ENCODE measurements around the gene TENT4B.
"Not testable (repeated sequence)": the region's sequence is repeated elsewhere in the genome, so short reads cannot be mapped to it uniquely, and the experiment has no call there.

TENT4B gene

DNA sequence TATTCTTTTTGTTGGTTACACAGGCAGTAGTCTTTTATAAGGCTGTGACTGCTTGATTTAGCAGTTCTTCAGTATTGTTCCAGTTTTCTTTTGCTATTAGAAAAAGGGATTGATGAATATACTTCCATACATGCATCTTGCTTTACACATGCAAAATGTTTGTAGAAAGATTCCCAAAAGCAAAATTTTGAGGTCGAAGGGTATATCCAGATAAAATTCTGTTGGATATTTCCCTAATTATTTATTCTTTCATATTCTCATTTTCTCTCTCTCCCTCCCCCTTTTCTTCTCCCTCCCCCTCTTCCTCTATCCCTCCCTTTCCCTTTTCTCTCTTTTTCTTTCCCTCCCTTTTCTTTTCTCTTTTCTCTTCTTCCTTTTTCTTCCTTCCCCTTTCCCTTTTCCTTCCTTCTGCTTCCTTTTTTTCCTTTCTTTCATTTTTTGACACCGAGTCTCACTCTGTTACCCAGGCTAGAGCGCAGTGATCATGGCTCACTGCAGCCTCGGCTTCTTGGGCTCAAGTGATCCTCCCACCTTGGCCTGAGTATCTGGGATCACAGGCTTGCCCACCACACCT, 66.4 kb downstream of the TENT4B start:
- Histone ChIP-seq H3K9me3 (ENCODE audit: control insufficient read depth, low read depth, low read length) (no peaks in the 10 kb centered on the region), H3K4me3 (ENCODE audit: low read length) (no peak overlapping the region), H3K36me3 (ENCODE audit: control insufficient read depth, low read depth, low read length) (peaks cover 39% of the 10 kb centered on the region), H3K27me3 (ENCODE audit: control insufficient read depth, insufficient read depth, low read length) (no peaks in the 10 kb centered on the region), H3K9ac (ENCODE audit: low read length) (no peak overlapping the region), H3K4me1 (ENCODE audit: control insufficient read depth, low read depth, low read length) (no peaks in the 10 kb centered on the region), H3K27ac (ENCODE audit: low read length) (no peak overlapping the region)

DNA sequence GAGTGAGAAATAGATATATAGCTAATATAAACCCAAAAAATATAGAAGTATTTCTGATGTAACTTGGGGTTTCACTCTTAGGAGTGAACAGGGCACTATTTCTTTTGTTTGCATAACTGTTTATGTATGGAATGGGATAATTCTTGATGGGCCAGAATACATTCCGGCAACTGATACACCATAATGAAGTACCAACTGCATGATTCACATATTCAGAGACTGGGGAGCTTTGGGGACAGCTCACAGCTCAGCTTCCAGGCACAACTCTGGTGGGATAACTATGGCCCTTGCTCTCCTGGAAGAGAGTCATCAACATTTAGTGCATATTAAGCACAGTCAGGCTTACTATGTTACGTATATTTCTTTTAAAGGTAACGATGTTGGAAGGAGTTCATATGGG, 71.2 kb downstream of the TENT4B start:
- Histone ChIP-seq H3K36me3 (ENCODE audit: control insufficient read depth, low read depth, low read length) (peaks cover 37% of the 10 kb centered on the region), H3K4me3 (ENCODE audit: low read length) (no peak overlapping the region), H3K27ac (ENCODE audit: low read length) (no peak overlapping the region), H3K4me1 (ENCODE audit: control insufficient read depth, low read depth, low read length) (no peaks in the 10 kb centered on the region), H3K9ac (ENCODE audit: low read length) (no peak overlapping the region), H3K27me3 (ENCODE audit: control insufficient read depth, insufficient read depth, low read length) (no peaks in the 10 kb centered on the region), H3K9me3 (ENCODE audit: control insufficient read depth, low read depth, low read length) (no peaks in the 10 kb centered on the region)

DNA sequence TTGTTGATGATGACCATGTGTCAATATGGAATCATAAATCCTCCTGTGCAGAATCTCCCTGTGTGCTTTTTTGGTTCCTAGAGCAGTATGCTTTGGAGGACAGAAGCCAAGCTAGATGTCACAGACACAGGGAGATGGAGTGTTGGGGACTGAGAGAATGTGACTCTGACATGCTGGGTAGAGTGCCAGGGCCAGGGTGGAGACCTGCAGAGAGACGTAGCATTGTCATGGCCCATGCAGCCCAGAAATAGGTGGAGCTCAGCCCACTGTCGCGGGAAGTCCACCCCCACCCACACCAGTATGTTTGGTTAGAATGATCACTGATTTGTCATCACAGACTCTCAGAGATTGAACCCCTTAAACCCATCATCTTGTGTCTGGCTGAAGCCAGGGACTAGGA, 74.0 kb downstream of the TENT4B start:
- no peak overlapping the region for H3K27ac ChIP-seq (ENCODE audit: low read length)
- H3K9ac ChIP-seq (ENCODE audit: low read length) = no peak overlapping the region
- no peak overlapping the region for H3K4me3 ChIP-seq (ENCODE audit: low read length)
- no peaks in the 10 kb centered on the region for H3K9me3 ChIP-seq (ENCODE audit: control insufficient read depth, low read depth, low read length)
- peaks cover 39% of the 10 kb centered on the region for H3K36me3 ChIP-seq (ENCODE audit: control insufficient read depth, low read depth, low read length)
- H3K27me3 ChIP-seq (ENCODE audit: control insufficient read depth, insufficient read depth, low read length) = no peaks in the 10 kb centered on the region
- no peaks in the 10 kb centered on the region for H3K4me1 ChIP-seq (ENCODE audit: control insufficient read depth, low read depth, low read length)

DNA sequence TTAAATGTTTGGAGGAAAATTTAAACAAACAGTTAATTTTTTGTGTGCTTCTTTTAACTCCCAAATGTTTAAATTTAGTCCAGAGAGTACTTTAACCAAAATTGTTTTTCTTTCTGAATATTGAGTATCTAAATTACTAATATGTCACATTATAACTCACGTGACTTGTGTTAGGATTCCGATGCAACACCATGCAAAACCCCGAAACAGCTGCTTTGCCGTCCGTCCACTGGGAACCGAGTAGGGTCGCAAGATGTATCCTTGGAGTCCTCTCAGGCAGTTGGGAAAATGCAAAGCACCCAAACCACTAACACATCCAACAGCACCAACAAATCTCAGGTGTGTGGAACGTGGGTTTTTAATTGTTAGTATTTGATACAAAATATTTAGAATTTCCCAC, 74.6 kb downstream of the TENT4B start:
- Histone ChIP-seq H3K27me3 (ENCODE audit: control insufficient read depth, insufficient read depth, low read length) (no peaks in the 10 kb centered on the region), H3K4me3 (ENCODE audit: low read length) (no peak overlapping the region), H3K27ac (ENCODE audit: low read length) (no peak overlapping the region), H3K9me3 (ENCODE audit: control insufficient read depth, low read depth, low read length) (no peaks in the 10 kb centered on the region), H3K4me1 (ENCODE audit: control insufficient read depth, low read depth, low read length) (no peaks in the 10 kb centered on the region), H3K36me3 (ENCODE audit: control insufficient read depth, low read depth, low read length) (peaks cover 37% of the 10 kb centered on the region), H3K9ac (ENCODE audit: low read length) (no peak overlapping the region)

DNA sequence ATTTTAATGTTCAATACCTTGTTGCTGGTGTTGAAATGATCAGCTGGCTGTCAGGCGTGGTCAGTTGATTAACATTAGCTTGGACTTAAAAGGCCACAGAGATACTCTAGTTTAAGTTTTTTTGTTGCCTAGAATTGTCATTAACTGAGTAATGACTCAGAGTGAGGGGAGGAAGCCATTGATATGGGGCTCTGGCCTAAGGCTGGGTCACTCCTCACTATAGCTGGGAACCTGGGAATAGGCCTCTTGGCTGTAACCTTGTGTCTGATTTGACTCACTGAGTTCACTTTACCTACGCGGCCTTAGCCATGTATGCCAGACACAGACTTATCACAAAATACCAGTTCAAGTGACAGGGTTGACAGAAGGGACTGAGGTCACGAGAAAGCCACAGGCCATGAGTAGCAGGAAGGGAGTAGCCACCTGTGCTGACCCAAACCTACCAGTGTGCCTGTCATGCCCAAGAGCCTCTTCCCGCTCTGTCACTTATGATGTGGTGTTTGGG, 75.3 kb downstream of the TENT4B start:
- Histone ChIP-seq H3K36me3 (ENCODE audit: control insufficient read depth, low read depth, low read length) (peaks cover 34% of the 10 kb centered on the region), H3K9me3 (ENCODE audit: control insufficient read depth, low read depth, low read length) (no peaks in the 10 kb centered on the region), H3K27me3 (ENCODE audit: control insufficient read depth, insufficient read depth, low read length) (no peaks in the 10 kb centered on the region), H3K27ac (ENCODE audit: low read length) (no peak overlapping the region), H3K4me1 (ENCODE audit: control insufficient read depth, low read depth, low read length) (no peaks in the 10 kb centered on the region), H3K4me3 (ENCODE audit: low read length) (no peak overlapping the region), H3K9ac (ENCODE audit: low read length) (no peak overlapping the region)

DNA sequence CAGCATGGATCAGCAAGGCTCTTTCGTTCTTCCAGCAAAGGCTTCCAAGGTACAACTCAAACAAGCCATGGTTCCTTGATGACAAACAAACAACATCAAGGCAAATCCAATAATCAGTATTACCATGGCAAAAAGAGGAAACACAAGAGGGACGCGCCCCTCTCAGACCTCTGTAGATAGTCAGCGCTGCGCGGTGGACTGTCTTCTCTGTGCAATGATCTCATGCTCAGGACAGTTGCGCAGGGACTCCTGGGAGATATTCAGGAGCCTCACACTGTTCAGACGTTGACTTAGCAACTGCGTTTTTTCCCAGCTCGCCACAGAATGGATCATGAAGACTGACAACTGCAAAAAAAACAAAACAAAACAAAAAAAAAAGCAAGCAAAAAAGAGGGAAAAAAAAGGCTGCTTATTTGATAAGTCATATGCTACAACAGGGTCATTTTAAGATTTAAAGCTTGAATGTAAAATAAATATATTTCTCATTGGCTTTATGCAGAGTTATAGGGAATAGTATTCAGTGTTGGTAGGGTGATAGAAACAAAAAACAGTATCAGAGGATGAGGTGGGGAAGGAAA, 76.1 kb downstream of the TENT4B start:
- H3K36me3 ChIP-seq (ENCODE audit: control insufficient read depth, low read depth, low read length) = peaks cover 29% of the 10 kb centered on the region
- no peak overlapping the region for H3K4me3 ChIP-seq (ENCODE audit: low read length)
- no peaks in the 10 kb centered on the region for H3K27me3 ChIP-seq (ENCODE audit: control insufficient read depth, insufficient read depth, low read length)

DNA sequence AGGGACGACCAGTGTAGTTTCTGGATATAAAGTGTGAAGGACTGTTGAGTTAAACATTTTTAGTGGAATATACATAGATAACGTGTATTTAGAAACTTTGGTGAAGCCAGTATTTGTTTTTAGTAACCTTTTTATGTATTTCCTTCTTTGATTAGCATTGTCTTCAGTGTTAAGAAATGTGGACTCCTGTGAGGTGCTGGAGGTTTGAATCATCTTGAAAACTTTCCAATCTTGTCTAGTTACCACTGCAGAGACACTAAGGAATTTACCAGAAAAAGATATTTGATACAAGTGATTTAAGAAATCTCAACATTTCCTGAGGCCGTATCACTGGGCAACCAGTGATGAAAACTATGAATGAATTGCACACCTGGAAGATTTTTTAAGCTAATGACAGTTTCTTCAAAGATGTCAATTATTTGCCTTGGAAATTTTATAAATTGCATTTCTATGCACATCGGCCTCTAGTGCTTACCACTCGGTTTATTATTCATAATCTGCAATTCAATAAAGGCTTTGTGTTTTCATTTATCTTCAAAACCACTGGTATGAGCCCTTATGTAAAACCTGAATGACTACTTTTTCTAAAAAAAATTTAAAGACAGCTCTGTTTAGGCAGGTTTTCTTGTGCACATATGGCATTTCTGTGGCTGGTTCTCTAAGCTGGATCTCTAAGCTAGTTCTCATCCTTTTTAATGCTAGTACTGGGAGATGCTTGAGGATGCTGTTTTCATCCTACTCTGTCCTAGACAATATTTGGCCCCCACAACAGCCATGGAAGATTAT, 81.9 kb downstream of the TENT4B start:
- H3K27ac ChIP-seq (ENCODE audit: low read length) = no peak overlapping the region
- H3K27me3 ChIP-seq (ENCODE audit: control insufficient read depth, insufficient read depth, low read length) = no peaks in the 10 kb centered on the region
- H3K4me1 ChIP-seq (ENCODE audit: control insufficient read depth, low read depth, low read length) = no peaks in the 10 kb centered on the region
- no peak overlapping the region for H3K4me3 ChIP-seq (ENCODE audit: low read length)
- no peaks in the 10 kb centered on the region for H3K36me3 ChIP-seq (ENCODE audit: control insufficient read depth, low read depth, low read length)
- H3K9ac ChIP-seq (ENCODE audit: low read length) = no peak overlapping the region
- no peaks in the 10 kb centered on the region for H3K9me3 ChIP-seq (ENCODE audit: control insufficient read depth, low read depth, low read length)

More for the DNA sequence above, 76.1 kb downstream of the TENT4B start:
- Histone ChIP-seq H3K27ac (ENCODE audit: low read length) (no peak overlapping the region), H3K9ac (ENCODE audit: low read length) (no peak overlapping the region), H3K4me1 (ENCODE audit: control insufficient read depth, low read depth, low read length) (no peaks in the 10 kb centered on the region), H3K9me3 (ENCODE audit: control insufficient read depth, low read depth, low read length) (no peaks in the 10 kb centered on the region)

DNA sequence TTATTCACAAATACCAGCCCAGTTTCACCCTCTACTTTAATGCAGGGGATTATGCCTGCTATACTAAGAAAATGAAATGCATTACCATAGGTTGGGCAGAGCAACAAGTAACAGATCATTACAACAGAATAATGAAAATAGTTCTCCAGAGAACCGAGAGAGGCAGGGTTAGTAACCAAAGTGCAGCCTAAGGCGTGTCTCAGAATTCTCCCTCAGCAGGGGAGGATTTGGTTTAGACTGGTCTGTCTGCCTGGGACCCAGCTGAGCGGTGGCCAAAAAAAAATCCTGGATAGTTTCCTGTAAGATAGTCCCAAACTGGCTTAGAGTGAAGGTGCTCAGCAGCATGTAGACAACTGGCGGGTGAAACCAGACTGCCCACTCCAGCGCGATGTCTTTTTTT, 82.5 kb downstream of the TENT4B start:
- Histone ChIP-seq H3K4me1 (ENCODE audit: control insufficient read depth, low read depth, low read length) (no peaks in the 10 kb centered on the region), H3K4me3 (ENCODE audit: low read length) (no peak overlapping the region), H3K27ac (ENCODE audit: low read length) (no peak overlapping the region), H3K9ac (ENCODE audit: low read length) (no peak overlapping the region), H3K9me3 (ENCODE audit: control insufficient read depth, low read depth, low read length) (no peaks in the 10 kb centered on the region), H3K27me3 (ENCODE audit: control insufficient read depth, insufficient read depth, low read length) (no peaks in the 10 kb centered on the region), H3K36me3 (ENCODE audit: control insufficient read depth, low read depth, low read length) (no peaks in the 10 kb centered on the region)

DNA sequence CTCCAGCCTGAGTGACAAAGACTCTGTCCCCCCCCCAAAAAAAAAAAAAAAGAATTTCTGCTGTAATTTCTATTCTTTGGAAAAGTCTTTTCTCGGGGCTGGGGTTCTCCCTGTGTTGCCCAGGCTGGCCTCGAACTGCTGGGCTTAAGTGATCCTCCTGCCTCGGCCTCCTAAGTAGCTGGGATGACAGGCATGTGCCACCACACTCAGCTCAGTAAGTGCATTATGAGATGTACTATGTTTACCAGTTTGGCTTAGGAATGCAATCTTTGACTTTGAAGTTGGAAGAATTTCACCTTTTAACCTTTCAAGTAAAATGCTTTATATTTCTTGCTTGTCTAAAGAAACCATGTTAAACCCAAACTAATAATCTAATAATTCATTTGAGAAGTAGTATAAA, 85.2 kb downstream of the TENT4B start:
- no peaks in the 10 kb centered on the region for H3K9me3 ChIP-seq (ENCODE audit: control insufficient read depth, low read depth, low read length)
- no peaks in the 10 kb centered on the region for H3K36me3 ChIP-seq (ENCODE audit: control insufficient read depth, low read depth, low read length)
- no peaks in the 10 kb centered on the region for H3K4me1 ChIP-seq (ENCODE audit: control insufficient read depth, low read depth, low read length)
- no peak overlapping the region for H3K4me3 ChIP-seq (ENCODE audit: low read length)
- H3K9ac ChIP-seq (ENCODE audit: low read length) = no peak overlapping the region
- H3K27ac ChIP-seq (ENCODE audit: low read length) = no peak overlapping the region
- H3K27me3 ChIP-seq (ENCODE audit: control insufficient read depth, insufficient read depth, low read length) = no peaks in the 10 kb centered on the region

DNA sequence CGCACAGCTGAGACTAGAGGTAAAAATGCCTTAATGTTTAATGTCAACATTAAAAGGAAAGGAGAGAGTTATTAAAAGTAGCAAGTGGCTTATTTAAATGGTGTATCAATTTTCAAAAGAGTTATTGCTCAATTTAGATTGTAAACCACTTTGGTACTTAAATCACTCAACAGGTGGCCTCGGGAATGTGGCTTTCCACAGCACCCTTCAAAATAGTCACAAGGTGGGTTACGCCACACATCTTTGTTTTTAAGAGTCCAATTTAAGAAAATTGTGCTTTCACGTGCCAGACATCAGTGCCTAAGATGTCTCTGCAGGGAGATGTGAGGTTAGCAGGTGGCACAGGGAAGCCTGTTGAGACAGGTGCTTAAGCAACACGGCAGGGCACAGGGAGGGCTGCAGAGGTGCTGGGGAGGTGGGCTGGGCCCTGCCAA, 85.8 kb downstream of the TENT4B start:
- Histone ChIP-seq H3K4me1 (ENCODE audit: control insufficient read depth, low read depth, low read length) (no peaks in the 10 kb centered on the region), H3K27me3 (ENCODE audit: control insufficient read depth, insufficient read depth, low read length) (no peaks in the 10 kb centered on the region), H3K4me3 (ENCODE audit: low read length) (no peak overlapping the region), H3K36me3 (ENCODE audit: control insufficient read depth, low read depth, low read length) (no peaks in the 10 kb centered on the region), H3K9me3 (ENCODE audit: control insufficient read depth, low read depth, low read length) (no peaks in the 10 kb centered on the region), H3K27ac (ENCODE audit: low read length) (no peak overlapping the region), H3K9ac (ENCODE audit: low read length) (no peak overlapping the region)

DNA sequence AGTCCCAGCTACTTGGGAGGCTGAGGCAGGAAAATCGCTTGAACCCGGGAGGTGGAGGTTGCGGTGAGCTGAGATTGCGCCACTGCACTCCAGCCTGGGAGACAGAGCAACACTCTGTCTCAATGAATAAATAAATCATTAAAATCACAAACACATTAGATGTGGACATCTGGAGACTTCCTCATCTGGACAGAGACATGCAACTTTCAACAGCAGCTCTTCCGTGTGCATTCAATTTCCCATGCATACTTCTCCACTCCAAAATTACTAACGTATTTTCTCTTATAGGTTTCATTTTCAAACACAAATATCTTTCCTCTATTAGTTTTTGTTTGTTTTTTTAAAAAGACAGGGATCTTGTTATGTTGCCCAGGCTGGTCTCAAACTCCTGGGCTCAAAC, 89.9 kb downstream of the TENT4B start:
- not testable (repeated sequence) for H3K4me1 ChIP-seq (ENCODE audit: control insufficient read depth, low read depth, low read length); H3K4me3 ChIP-seq (ENCODE audit: low read length); H3K27ac ChIP-seq (ENCODE audit: low read length); H3K36me3 ChIP-seq (ENCODE audit: control insufficient read depth, low read depth, low read length); H3K9ac ChIP-seq (ENCODE audit: low read length); H3K9me3 ChIP-seq (ENCODE audit: control insufficient read depth, low read depth, low read length)
- H3K27me3 ChIP-seq (ENCODE audit: control insufficient read depth, insufficient read depth, low read length) = peaks cover 19% of the 10 kb centered on the region

DNA sequence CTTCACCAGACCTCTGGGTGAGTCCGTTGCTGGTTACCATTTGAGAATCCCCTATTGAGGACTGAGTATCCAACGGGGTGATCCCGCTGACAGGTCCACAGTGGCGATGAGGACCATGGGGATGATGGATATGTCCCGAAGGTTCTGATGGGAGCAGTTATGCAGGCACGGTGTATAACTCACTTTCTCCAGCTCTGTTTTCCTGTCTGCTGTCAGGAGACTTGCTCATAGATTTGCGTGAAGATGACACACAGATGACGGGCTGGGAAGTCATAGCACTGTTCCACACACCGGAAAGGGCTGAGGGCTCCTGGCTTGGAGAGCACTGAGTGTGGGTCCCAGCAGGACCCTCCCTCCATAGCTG, 91.0 kb downstream of the TENT4B start:
- no peak overlapping the region for H3K4me3 ChIP-seq (ENCODE audit: low read length)
- no peak overlapping the region for H3K27ac ChIP-seq (ENCODE audit: low read length)
- H3K9ac ChIP-seq (ENCODE audit: low read length) = no peak overlapping the region
- peaks cover 19% of the 10 kb centered on the region for H3K27me3 ChIP-seq (ENCODE audit: control insufficient read depth, insufficient read depth, low read length)
- H3K9me3 ChIP-seq (ENCODE audit: control insufficient read depth, low read depth, low read length) = no peaks in the 10 kb centered on the region
- H3K36me3 ChIP-seq (ENCODE audit: control insufficient read depth, low read depth, low read length) = no peaks in the 10 kb centered on the region
- peaks cover 6% of the 10 kb centered on the region for H3K4me1 ChIP-seq (ENCODE audit: control insufficient read depth, low read depth, low read length)

Measured in iPS-18a (cell line).